ENCODE measurements around the gene ALG12.

ALG12 gene

GRCh38 chr22:49949914-49950292, 31.7 kb upstream of the ALG12 start:
- Histone ChIP-seq H4K20me1 (ENCODE audit: low read depth, low read length) (no peaks in the 10 kb centered on the region), H3K27me3 (ENCODE audit: low read length) (no peaks in the 10 kb centered on the region), H3K4me2 (ENCODE audit: low read depth, low read length, poor library complexity, severe bottlenecking) (no peak overlapping the region), H3F3A (ENCODE audit: insufficient read depth) (no peaks in the 10 kb centered on the region), H3K27ac (ENCODE audit: low read depth, low read length) (no peak overlapping the region), H3K79me2 (ENCODE audit: insufficient read depth, low read length) (no peaks in the 10 kb centered on the region), H2AFZ (ENCODE audit: low read depth, low read length, severe bottlenecking) (no peak overlapping the region), H3K36me3 (ENCODE audit: low read length) (no peaks in the 10 kb centered on the region), H3K9me3 (ENCODE audit: insufficient read depth, low read length) (no peaks in the 10 kb centered on the region), H3K9me2 (replicated peaks; ENCODE audit: insufficient read depth, low read length) (no peaks in the 10 kb centered on the region), H3K9ac (ENCODE audit: low read length) (no peak overlapping the region), H3K4me3 (ENCODE audit: insufficient read depth, low read length, poor library complexity, severe bottlenecking) (no peak overlapping the region)
- TF ChIP-seq EZH2phosphoT487 (conservative IDR thresholded peaks at IDR 0.05; ENCODE audit: low read length): no peak
- no peak for TF ChIP-seq CTCF (IDR thresholded peaks at IDR 0.05; ENCODE audit: insufficient read depth, low read length, poor library complexity, severe bottlenecking)

DNA sequence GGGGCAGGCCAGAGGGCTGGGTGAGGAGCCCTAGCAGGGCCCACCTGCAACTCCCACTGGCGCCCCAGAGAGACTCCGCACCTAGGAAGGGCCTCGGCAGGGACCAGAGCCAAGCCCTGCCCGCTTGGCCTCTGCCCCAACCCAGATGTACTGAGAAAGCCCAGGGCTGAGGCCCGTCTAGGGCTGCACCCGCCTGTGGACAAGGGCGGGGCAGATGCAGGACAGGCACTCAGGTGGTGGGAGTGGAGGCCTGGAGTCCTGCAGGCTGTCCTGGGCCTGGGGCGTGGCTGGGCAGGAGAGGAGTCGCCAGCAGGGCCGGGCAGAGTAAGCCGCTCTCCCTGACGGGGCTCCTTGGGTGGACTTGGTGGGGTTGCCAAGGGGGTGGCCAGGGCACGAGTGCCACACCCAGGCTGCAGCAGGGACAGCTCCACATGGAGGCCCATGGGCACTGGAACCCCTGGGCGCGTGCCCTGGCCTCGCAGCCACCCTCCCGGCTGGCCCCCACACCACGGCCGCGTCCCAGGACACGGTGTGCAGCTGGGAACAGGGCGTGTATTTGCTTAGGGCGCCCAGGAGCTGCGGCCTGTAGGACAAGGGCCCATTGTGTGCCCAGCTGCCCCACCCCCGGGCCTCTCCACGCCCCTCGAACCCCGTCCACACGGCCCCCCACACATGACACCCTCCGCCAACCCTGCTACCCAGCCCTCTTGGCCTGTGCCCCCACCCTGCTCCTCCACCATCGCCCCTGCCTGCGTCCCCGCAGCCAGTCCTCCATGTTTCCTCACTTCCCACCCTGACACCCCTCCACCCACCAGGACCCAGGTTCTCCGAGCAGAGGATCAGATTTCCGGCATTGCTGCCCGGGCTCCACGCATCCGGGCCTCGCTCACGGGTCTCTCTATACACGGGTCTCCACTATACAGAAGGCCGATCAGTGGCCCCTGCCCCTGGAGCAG, 31.0 kb upstream of the ALG12 start:
- H3F3A ChIP-seq (ENCODE audit: insufficient read depth): no peaks in the 10 kb centered on the region
- H2AFZ ChIP-seq (ENCODE audit: low read depth, low read length, severe bottlenecking): no peak overlapping the region
- no peak overlapping the region for H3K9ac ChIP-seq (ENCODE audit: low read length)
- no peaks in the 10 kb centered on the region for H3K9me2 ChIP-seq (replicated peaks; ENCODE audit: insufficient read depth, low read length)
- TF ChIP-seq CTCF (IDR thresholded peaks at IDR 0.05; ENCODE audit: insufficient read depth, low read length, poor library complexity, severe bottlenecking): no peak
- TF ChIP-seq EZH2phosphoT487 (conservative IDR thresholded peaks at IDR 0.05; ENCODE audit: low read length): no peak
- H3K36me3 ChIP-seq (ENCODE audit: low read length): no peaks in the 10 kb centered on the region
- H3K9me3 ChIP-seq (ENCODE audit: insufficient read depth, low read length): no peaks in the 10 kb centered on the region
- no peaks in the 10 kb centered on the region for H3K79me2 ChIP-seq (ENCODE audit: insufficient read depth, low read length)
- H3K4me2 ChIP-seq (ENCODE audit: low read depth, low read length, poor library complexity, severe bottlenecking): no peak overlapping the region
- no peak overlapping the region for H3K27ac ChIP-seq (ENCODE audit: low read depth, low read length)
- no peak overlapping the region for H3K4me3 ChIP-seq (ENCODE audit: insufficient read depth, low read length, poor library complexity, severe bottlenecking)
- no peaks in the 10 kb centered on the region for H3K27me3 ChIP-seq (ENCODE audit: low read length)
- no peaks in the 10 kb centered on the region for H4K20me1 ChIP-seq (ENCODE audit: low read depth, low read length)

DNA sequence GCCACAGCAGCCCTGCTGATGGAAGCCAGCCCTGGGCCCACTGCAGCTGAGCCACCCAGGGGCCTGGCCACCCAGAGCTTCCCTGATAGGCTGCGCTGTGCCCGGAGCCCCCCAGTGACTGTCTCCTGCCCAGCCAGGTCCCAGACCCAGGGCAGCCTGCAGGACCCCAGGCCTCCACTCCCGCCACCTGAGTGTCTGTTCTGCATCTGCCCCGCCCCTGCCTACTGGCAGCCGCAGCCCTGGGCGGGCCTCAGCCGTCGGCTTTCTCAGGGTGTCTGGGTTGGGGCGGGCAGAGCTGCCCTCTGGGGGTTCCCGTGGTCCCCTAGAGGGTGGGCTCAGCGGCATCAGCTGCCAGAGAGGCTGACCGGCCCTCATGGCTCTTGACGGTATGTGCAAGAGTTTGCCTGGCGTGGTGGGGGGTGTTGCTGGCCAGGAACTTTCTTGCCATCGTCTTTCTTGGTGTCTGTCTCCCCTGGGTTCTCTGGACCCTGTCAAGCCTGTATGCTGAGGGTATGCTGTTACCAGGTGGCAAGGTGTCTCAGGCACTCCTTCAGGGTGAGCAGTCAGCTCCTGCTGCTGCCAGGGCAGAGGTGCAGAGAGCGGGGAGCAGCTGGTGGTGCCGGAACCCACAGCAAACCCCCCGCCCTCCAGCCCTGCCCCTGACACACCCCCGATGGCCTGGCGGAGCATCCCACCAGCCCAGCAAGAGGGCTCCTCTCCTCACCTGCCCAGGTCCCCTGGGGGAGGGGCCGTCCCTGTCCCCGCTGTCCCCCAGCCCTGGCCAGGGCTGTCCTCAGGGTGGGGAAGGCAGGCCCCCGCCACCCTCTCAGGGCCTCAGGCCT, 30.1 kb upstream of the ALG12 start:
- no peak for TF ChIP-seq EZH2phosphoT487 (conservative IDR thresholded peaks at IDR 0.05; ENCODE audit: low read length)
- no peak for TF ChIP-seq CTCF (IDR thresholded peaks at IDR 0.05; ENCODE audit: insufficient read depth, low read length, poor library complexity, severe bottlenecking)
- Histone ChIP-seq H3K9me3 (ENCODE audit: insufficient read depth, low read length) (no peaks in the 10 kb centered on the region), H3K27ac (ENCODE audit: low read depth, low read length) (no peak overlapping the region), H4K20me1 (ENCODE audit: low read depth, low read length) (no peaks in the 10 kb centered on the region), H3K9me2 (replicated peaks; ENCODE audit: insufficient read depth, low read length) (no peaks in the 10 kb centered on the region), H3F3A (ENCODE audit: insufficient read depth) (no peaks in the 10 kb centered on the region), H3K4me3 (ENCODE audit: insufficient read depth, low read length, poor library complexity, severe bottlenecking) (no peak overlapping the region), H2AFZ (ENCODE audit: low read depth, low read length, severe bottlenecking) (no peak overlapping the region), H3K4me2 (ENCODE audit: low read depth, low read length, poor library complexity, severe bottlenecking) (no peak overlapping the region), H3K27me3 (ENCODE audit: low read length) (no peaks in the 10 kb centered on the region), H3K79me2 (ENCODE audit: insufficient read depth, low read length) (no peaks in the 10 kb centered on the region), H3K9ac (ENCODE audit: low read length) (no peak overlapping the region), H3K36me3 (ENCODE audit: low read length) (no peaks in the 10 kb centered on the region)

Measured in SU-DHL-6 (cell line).